ENCODE data around the gene SCNN1G.

SCNN1G gene

GRCh38 chr16:23256440-23256839 is 73.9 kb downstream of the SCNN1G start:
- DNase-seq: no peak

GRCh38 chr16:23257682-23258081 is 75.1 kb downstream of the SCNN1G start:
- no peak for DNase-seq

- DNase-seq: no peak
Measured at GRCh38 chr16:23258919-23259237, 76.3 kb downstream of the SCNN1G start.

Data from activated CD4-positive, alpha-beta T cell treated with anti-CD3 and anti-CD28 coated beads, Interleukin-2, amount 50 U/mL, for 4 hours (primary cell).